Colon (tissue), 2 donors: Measurements from ENCODE around the gene SYPL1.

Experiments
- FAIRE-seq: peaks from 2 replicates; lab custom pipeline; 2012; peaks lifted over from hg19 to GRCh38; lab: Jason Lieb, UNC
- donor health status: control.
- donor health status: control.

Gene SYPL1

DNA sequence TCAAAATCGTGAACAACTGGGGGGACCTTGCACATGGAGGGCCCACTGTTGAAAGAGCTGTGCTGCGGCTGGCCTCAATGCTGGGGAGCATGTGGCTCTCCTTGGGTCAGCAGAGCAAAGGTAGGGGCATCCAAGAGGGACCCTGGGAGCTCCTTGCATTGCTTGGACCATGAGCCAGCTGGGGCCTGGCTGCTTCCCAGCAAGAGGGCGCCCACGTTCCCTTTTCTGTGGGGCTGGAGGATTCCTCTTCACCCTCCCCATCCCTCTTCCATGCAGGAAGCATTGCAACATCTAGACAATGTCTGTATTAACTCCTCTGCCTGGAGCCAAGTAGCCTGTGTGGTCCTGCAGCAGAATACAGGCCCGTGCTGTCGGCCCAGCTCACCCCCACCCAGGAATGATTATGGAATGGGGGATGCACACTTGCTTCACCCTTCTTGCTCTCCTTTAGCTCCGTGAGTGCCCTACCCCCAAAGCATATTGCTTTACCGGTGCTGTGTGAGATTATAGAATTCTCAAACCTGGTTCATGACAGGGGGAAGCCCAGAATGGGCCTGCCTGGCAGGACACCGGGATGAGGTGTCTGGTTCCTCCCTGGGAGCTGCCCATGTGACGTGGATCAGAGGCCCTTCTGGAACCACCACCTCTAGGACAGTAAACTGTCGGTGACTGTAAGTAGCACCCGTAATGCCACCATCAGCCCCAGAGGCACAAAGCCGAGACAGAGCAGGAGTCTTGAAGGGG is 61.9 kb downstream of the SYPL1 start:
- FAIRE-seq, result no peak

DNA sequence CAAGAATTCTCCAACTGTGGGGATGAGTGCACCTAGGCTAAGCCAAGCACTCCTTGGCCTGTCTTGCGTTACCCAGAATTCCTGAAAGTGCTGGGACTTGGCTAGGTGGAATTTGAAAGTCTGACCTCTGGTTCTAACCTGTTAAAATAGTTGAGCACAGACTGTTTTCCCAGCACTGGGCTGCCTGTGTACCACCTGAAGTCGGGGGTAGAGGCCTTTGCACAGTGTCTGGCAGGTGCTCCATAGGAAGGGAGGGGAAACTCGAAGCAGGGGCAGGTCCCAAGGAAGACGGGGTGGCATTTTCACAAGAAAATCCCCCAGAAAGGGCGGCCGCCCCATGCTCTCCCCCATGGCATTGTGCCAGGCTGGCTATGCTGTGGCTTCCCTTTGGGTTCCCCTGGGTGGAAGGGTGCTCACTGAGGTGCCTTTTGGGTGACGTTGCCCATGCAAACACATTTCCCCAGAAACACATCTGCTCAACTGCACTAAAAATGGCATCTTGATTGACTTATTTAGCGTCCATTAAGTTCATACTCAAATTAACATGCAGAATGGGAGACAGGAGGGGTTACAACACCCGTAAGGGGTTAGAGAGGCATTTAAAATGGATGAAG is 62.9 kb downstream of the SYPL1 start:
- FAIRE-seq, result no peak

DNA sequence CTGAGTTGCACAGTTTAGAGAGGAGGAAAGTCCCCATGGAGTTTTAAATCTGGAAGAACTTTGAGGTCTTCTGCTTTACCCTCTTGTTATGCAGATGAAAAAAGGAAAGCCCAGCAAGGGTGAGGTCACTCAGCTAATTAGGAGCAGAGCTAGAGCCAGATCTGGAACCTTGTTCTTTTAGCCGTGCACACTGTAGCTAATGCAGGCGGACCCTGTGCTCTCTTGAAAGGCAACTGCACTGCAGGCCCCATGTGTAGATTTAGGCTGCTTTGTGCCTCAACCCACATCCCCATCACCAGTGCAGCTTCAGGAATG is 63.4 kb downstream of the SYPL1 start:
- FAIRE-seq, result no peak

DNA sequence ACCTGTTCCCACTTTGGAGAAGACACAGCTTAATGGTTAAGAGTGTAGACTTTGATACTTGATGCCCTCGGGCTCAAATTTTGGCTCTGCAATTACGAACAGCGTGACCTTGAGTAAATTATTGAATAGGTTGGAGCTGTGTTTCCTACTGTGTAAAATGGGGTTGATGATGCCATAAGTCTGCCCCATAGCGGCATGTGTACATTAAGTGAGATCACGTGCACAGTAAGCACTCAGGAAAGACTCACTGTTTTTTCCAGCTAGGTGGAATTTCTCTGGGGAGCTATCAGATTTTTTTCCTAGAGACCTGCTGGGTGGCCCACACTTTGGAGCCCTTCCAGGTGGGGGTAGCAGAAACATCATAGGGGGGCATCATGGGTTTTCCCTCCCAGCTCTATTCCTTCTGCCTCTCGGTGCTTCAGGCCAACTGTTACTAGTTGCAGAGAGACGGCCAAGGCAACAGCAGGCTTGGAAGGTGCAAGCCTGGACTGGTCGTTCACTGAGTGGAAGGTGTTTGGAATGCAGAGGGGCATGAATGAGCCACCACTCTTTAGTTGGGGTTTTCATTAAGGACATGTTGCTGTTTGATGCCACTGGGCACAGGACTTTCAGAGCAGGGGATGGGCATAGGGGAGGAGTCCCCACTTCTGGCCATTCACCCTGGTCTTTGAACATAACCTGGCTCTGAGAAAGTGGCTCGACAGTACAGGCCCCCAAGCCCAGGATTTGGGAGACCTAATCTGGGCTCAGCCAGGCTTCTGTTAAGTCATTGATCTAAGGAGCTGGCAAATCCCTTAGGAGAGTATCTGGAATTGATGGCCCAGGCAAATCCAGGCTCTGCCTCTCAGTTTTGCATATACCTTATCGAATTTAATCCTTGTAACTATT is 64.0 kb downstream of the SYPL1 start:
- no peak for FAIRE-seq

DNA sequence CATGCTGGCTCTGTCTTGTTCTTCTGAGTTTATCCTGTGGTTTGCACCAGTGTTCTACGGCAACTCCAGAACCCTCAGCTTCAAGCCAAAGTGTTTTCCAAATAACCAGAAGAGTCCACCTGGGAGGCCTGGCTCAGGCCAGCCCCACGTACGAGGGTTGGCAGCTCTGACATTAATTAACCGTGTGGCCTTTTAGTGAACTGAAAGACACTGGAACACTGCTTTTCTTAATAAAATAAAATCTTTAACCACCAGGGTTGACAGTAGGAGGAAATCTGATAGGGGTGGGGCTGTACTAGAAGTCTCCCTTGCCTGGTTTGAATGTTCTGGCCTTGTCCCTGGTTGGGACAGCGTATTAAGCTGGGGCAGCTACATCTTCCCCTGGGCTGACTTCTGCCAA is 64.9 kb downstream of the SYPL1 start:
- no peak for FAIRE-seq

DNA sequence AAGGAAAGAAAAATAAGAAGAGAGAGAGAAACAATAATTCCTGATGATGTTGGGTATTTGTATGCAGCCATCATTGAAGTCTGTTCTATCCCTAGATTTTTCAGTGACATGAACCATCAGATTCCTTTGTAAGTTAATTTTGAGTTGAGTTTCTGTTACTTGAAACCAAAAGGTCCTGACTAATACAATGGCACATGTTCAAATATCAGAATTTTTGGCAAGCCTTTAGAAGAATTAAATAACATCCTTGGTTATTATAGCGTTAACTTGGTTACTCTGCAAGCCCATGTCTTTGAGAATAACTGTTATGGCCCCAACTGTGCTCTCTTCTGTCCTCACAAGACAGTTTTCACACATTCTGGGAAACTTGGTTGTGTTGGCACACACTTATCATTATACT is 66.5 kb downstream of the SYPL1 start:
- FAIRE-seq, result no peak

DNA sequence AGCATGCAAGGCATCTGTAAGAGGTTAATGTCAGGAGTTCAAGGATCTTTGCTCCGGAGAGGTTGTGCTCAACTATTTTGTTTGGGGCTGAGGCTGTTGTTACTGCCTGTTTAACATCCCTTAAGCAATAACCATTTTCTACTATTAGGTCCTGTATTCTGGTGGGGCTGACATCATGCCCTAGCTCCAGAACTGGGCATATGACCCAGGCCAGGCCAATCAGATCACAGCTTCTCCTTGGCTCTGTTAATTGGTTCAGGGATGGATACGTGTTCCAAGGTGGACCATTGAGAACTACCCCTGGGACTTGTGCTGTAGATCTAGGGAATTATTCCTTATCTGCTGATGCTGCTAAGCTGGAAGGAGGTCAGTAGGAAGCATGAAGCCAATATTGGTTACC is 67.0 kb downstream of the SYPL1 start:
- no peak for FAIRE-seq

DNA sequence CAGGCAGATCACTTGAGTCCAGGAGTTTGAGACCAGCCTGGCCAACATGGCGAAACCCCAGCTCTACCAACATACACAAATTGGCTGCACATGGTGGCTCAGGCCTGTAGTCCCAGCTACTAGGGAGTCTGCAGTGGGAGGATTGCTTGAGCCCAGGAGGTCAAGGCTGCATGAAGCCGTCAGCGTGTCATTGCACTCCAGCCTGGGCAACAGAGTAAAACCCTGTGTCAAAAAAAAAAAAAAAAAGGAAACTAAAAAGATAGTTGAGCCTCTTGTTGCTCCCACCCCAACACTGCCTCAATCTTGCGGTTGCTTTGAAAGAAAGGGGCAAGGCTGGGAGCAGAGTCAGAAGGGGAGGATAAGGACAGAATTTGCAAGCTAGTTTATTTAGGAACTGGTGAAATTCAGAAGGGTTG is 69.9 kb downstream of the SYPL1 start:
- no peak for FAIRE-seq

DNA sequence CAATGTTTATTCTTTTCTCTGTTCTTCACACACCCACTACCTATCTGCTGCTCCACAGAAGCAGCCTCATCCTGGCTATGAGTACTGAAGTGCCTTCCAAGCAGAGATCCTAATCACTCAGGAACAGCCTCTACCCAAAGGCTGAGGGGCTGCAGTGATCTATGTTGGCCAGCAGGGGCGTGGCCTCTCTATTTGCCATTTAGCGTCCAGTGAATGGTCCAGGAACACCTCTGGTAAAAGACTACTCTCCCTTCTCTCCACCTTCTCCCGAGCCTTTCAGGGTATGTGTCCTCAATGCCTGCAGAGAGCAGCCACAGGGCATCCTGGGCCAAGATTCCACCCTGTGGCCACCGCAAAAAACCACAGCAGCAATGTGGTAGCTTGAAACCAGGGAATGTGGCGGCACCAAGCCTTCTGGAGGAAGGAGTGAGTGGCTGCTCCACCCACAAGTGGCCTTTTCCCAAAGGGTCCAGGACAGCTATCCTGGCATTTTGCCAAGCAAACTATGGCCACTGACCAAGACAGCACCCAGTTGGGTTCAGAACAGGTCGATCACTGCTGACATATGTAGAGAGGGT is 70.9 kb downstream of the SYPL1 start:
- FAIRE-seq, result no peak
